GM12892 (cell line): ENCODE data around the gene CAPG.

Experiments used
- POLR2A ChIP-seq: IDR thresholded peaks from 2 replicates; pipeline ENCODE4 v1.6.1; 2011; ENCODE audit warnings: low read depth, low read length, control low read depth
- POLR2AphosphoS5 ChIP-seq: IDR thresholded peaks from 2 replicates; pipeline ENCODE4 v1.6.1; 2011; ENCODE audit warnings: low read depth, low read length, control low read depth
- TAF1 ChIP-seq: IDR thresholded peaks from 2 replicates; pipeline ENCODE4 v1.6.1; 2011; ENCODE audit warnings: low read depth, mild to moderate bottlenecking, control low read depth, low read length, borderline replicate concordance

DNA sequence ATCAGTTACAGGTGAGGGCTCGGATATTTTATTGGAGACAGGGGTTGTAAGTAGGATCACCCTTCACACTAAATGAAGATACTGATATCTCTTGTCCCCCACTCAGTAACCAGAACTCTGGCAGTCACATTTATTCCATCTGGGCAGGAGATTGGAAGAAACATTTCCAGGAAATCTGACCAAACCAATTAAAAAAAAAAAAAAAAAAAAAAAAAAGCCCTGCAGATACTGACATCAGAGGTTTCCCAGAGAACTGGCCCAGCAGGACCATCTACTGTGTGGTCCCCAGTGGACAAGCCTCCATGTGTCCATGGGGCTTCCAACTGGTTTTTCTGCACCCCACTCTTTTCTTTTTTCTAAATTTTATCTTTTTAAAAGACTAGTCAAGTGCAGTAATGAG lies 49.6 kb upstream of the CAPG start:
- TF ChIP-seq POLR2AphosphoS5 (no peak), POLR2A (no peak), TAF1 (no peak)
